OCI-LY7 (cell line): Measurements from ENCODE around the gene OR1F1. TPM values are rescaled to one million over a fixed set of nuclear protein-coding genes. Genes with fewer than 3 reads are reported as not detected.

Experiments
- BruUV-seq: library from RNA; stranded (reverse); fragments of 400-500 nt; replicated peaks from 2 replicates; lab custom pipeline; 2021; lab: Mats Ljungman, UMichigan
- CTCF ChIA-PET: fragments of 300-600 bp; sonication (Branson Sonifier 250); formaldehyde crosslinking; loops from one replicate; lab custom pipeline; 2022; ENCODE audit warnings: antibody characterized with exemption; ENCODE audit not compliant: unreplicated experiment; lab: Charles Lee
- POLR2A ChIA-PET: fragments of 300-600 bp; sonication (Branson Sonifier 250); formaldehyde crosslinking; loops from one replicate; lab custom pipeline; 2022; ENCODE audit warnings: antibody characterized with exemption; lab: Charles Lee
- DNase-seq: peaks from one replicate; pipeline ENCODE4 v3.0.0-alpha.2; 2015; ENCODE audit warnings: low spot score
- H2AFZ ChIP-seq: fragments of 200-600 bp; sonication (generic), shearing (Covaris generic); 2 replicates; pipeline ENCODE4 v1.6.1; 2014; ENCODE audit warnings: mild to moderate bottlenecking, antibody characterized with exemption, low read length, moderate library complexity
- H3K27ac ChIP-seq: fragments of 200-600 bp; sonication (generic); 2 replicates; pipeline ENCODE4 v1.5.1; 2014; ENCODE audit warnings: mixed run types, low read depth, mild to moderate bottlenecking, moderate library complexity, low read length, inconsistent platforms; ENCODE audit not compliant: poor library complexity, severe bottlenecking
- H3K36me3 ChIP-seq: fragments of 200-600 bp; sonication (generic); 2 replicates; pipeline ENCODE4 v1.6.1; 2014; ENCODE audit warnings: mild to moderate bottlenecking, antibody characterized with exemption, low read length, moderate library complexity, mixed read lengths; ENCODE audit not compliant: insufficient read depth
- H3K4me1 ChIP-seq: fragments of 200-600 bp; sonication (generic); 2 replicates; pipeline ENCODE4 v1.5.1; 2014; ENCODE audit warnings: mild to moderate bottlenecking, low read length; ENCODE audit not compliant: insufficient read depth, poor library complexity, severe bottlenecking
- H3K4me2 ChIP-seq: fragments of 200-600 bp; sonication (generic); 2 replicates; pipeline ENCODE4 v1.6.1; 2014; ENCODE audit warnings: mild to moderate bottlenecking, low read length
- H3K4me3 ChIP-seq: fragments of 200-600 bp; sonication (generic); 2 replicates; pipeline ENCODE4 v1.5.1; 2014; ENCODE audit warnings: mild to moderate bottlenecking, low read depth, low read length; ENCODE audit not compliant: poor library complexity, severe bottlenecking
- H3K79me2 ChIP-seq: fragments of 200-600 bp; sonication (generic); 2 replicates; pipeline ENCODE4 v1.6.1; 2016; ENCODE audit warnings: low read depth, mild to moderate bottlenecking, low read length, moderate library complexity, mixed read lengths; ENCODE audit not compliant: insufficient read depth
- H3K9me2 ChIP-seq: fragments of 200-600 bp; sonication (generic); 2 replicates; pipeline ENCODE4 v1.6.1; 2016; ENCODE audit warnings: mild to moderate bottlenecking, low read length, mixed read lengths; ENCODE audit not compliant: insufficient read depth
- H3K9me3 ChIP-seq: fragments of 200-600 bp; sonication (generic); 2 replicates; pipeline ENCODE4 v1.6.1; 2014; ENCODE audit warnings: mild to moderate bottlenecking, mixed run types, low read length, mixed read lengths
- H4K20me1 ChIP-seq: fragments of 200-600 bp; sonication (generic); 2 replicates; pipeline ENCODE4 v1.6.1; 2014; ENCODE audit warnings: mild to moderate bottlenecking, antibody characterized with exemption, low read length, moderate library complexity, mixed read lengths; ENCODE audit not compliant: insufficient read depth
- CTCF ChIP-seq: fragments of 200-600 bp; sonication (generic); conservative IDR thresholded peaks from 2 replicates; pipeline ENCODE4 v1.5.1; 2014; ENCODE audit warnings: mild to moderate bottlenecking, antibody characterized with exemption, low read length, moderate library complexity, mixed read lengths
- EZH2phosphoT487 ChIP-seq: fragments of 200-600 bp; sonication (generic); IDR thresholded peaks from 2 replicates; pipeline ENCODE4 v1.6.1; 2018; ENCODE audit warnings: low read depth, borderline replicate concordance, mild to moderate bottlenecking, mixed run types, antibody characterized with exemption, low read length, moderate library complexity, mixed read lengths
- intact Hi-C: fragments of 100-400 bp; cut with micrococcal nuclease; formaldehyde crosslinking; loops from one replicate; pipeline ENCODE4 v1.10.0; 2022; ENCODE audit not compliant: unreplicated experiment
- total RNA-seq, 2 experiments: library from RNA; depleted of rRNA in 1 of 2; stranded (reverse); fragments of >200 nt in 1 of 2; shearing (Covaris generic) in 1 of 2; gene quantifications; 2 replicates each; pipeline ENCODE4 v1.2.3, GENCODE V29; 2014 to 2022

Gene OR1F1
- total RNA-seq, 2 experiments from 2014 or later, result not detected

- CTCF ChIA-PET, result no interaction called here
- Histone ChIP-seq H3K79me2 (no peaks in the 10 kb centered on the region), H3K9me2 (no peaks in the 10 kb centered on the region), H2AFZ (no peak overlapping the region), H4K20me1 (no peaks in the 10 kb centered on the region), H3K27ac (no peak overlapping the region), H3K4me3 (no peak overlapping the region), H3K9me3 (no peaks in the 10 kb centered on the region), H3K4me2 (peak overlapping the region; percentile 1; the same call in 1 of the 2 replicates), H3K4me1 (peaks cover 13% of the 10 kb centered on the region), H3K36me3 (no peaks in the 10 kb centered on the region)
- intact Hi-C loops, result no loop called here
- BruUV-seq, result no TSS peak
- no peak for DNase-seq
- TF ChIP-seq CTCF (no peak), EZH2phosphoT487 (no peak)
- POLR2A ChIA-PET, result no interaction called here
Observed at GRCh38 chr16:3171855-3172593, 16.0 kb upstream of the OR1F1 start.

GRCh38 chr16:3173892-3174617, 13.9 kb upstream of the OR1F1 start:
- H3K4me3 ChIP-seq, result peak overlapping the region; percentile 53

More at GRCh38 chr16:3173892-3174617, 13.9 kb upstream of the OR1F1 start:
- intact Hi-C loops, result no loop called here
- ChIA-PET POLR2A (interaction anchor here (0.6 to 0.9 kb wide), 2 partner anchors 110 to 738 kb away, joined by 3 read pairs; no protein-coding TSS in a partner anchor), CTCF (no interaction called here)
- Histone ChIP-seq H3K36me3 (no peaks in the 10 kb centered on the region), H3K4me2 (peak overlapping the region; percentile 72), H3K9me3 (no peaks in the 10 kb centered on the region), H4K20me1 (no peaks in the 10 kb centered on the region), H3K4me1 (peaks cover 13% of the 10 kb centered on the region), H2AFZ (peak overlapping the region; percentile 89), H3K9me2 (no peaks in the 10 kb centered on the region), H3K27ac (peak overlapping the region; percentile 37), H3K79me2 (no peaks in the 10 kb centered on the region)
- BruUV-seq, result no TSS peak
- peak; percentile 91 for TF ChIP-seq CTCF
- TF ChIP-seq EZH2phosphoT487, result no peak
- DNase-seq, result peak; percentile 81
